Measurements from ENCODE around the gene PRKAG2. TPM values are rescaled to one million over a fixed set of nuclear protein-coding genes. Genes with fewer than 3 reads are reported as not detected.

Gene PRKAG2
- total RNA-seq, 3 donors from 2014 or later = 42.4 to 48.5 (median 46.6) TPM

DNA sequence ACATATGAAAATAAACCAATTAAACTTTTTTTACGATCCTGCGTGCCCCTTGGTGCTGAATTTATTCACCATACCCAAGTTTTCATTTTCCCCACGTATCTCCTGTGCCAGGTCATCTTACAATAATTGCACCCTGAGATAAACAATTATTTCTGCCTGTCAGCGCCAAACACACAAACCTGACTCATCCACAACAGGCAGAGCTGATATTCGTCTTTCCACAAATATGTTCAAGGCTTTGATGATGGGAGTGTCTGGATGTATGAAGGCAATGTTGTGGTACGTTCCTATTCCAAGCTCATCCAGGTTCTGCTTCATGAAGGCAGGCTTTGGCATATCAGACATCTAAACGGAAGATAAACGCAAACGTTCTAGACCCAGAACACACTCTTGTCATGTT is 311.4 kb downstream of the PRKAG2 start:
- H3K4me3 ChIP-seq = no peak overlapping the region
- H3K36me3 ChIP-seq (ENCODE audit: low read depth) = peaks cover 5% of the 10 kb centered on the region
- no peak for TF ChIP-seq CTCF (IDR thresholded peaks at IDR 0.05)
- DNase-seq (no peak), ATAC-seq (no peak)
- H3K4me1 ChIP-seq (ENCODE audit: low read depth) = no peaks in the 10 kb centered on the region
- intact Hi-C loops (cut with DNase I, micrococcal nuclease) = no loop called here
- no peaks in the 10 kb centered on the region for H3K9me3 ChIP-seq

DNA sequence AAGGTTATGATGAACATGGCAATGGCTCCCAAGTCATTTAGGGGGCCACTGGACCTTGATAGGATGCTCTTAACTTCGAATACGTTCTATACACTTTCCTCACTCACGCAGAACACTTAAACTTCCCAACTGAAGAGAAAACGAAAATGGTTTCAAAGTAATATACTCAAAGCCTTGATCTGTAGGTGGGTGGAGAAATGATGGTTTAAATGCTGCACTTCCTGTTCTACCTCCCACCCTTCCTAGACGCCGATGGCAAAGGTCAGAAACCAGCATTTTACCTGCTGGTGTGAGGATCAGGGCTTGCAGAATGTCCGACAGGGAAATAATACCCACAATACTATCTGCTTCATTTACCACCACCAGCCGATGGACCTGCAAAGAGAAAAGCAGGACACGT is 316.7 kb downstream of the PRKAG2 start:
- no peak for DNase-seq
- intact Hi-C loops (cut with DNase I, micrococcal nuclease) = no loop called here
- Histone ChIP-seq H3K4me3 (no peak overlapping the region), H3K4me1 (ENCODE audit: low read depth) (no peaks in the 10 kb centered on the region), H3K9me3 (no peaks in the 10 kb centered on the region), H3K36me3 (ENCODE audit: low read depth) (peaks cover 5% of the 10 kb centered on the region)
- no peak for ATAC-seq
- TF ChIP-seq CTCF (IDR thresholded peaks at IDR 0.05) = no peak

- Histone ChIP-seq H3K36me3 (ENCODE audit: low read depth) (peaks cover 5% of the 10 kb centered on the region), H3K9me3 (no peaks in the 10 kb centered on the region), H3K4me3 (no peak overlapping the region), H3K4me1 (ENCODE audit: low read depth) (no peaks in the 10 kb centered on the region)
- DNase-seq (no peak), ATAC-seq (no peak)
- intact Hi-C loops (cut with DNase I, micrococcal nuclease) = no loop called here
- no peak for TF ChIP-seq CTCF (IDR thresholded peaks at IDR 0.05)
Measured at GRCh38 chr7:151559557-151560183, 317.2 kb downstream of the PRKAG2 start.

GRCh38 chr7:151558575-151558974 is 318.3 kb downstream of the PRKAG2 start:
- H3K4me3 ChIP-seq = no peak overlapping the region
- peaks cover 4% of the 10 kb centered on the region for H3K36me3 ChIP-seq (ENCODE audit: low read depth)
- DNase-seq (no peak), ATAC-seq (no peak)
- intact Hi-C loops (cut with DNase I, micrococcal nuclease) = no loop called here
- H3K4me1 ChIP-seq (ENCODE audit: low read depth) = no peaks in the 10 kb centered on the region
- H3K9me3 ChIP-seq = no peaks in the 10 kb centered on the region
- no peak for TF ChIP-seq CTCF (IDR thresholded peaks at IDR 0.05)

GRCh38 chr7:151556592-151556991 is 320.3 kb downstream of the PRKAG2 start:
- no peak overlapping the region for H3K4me3 ChIP-seq
- DNase-seq (no peak), ATAC-seq (no peak)
- H3K9me3 ChIP-seq = no peaks in the 10 kb centered on the region
- intact Hi-C loops (cut with DNase I, micrococcal nuclease) = no loop called here
- no peak for TF ChIP-seq CTCF (IDR thresholded peaks at IDR 0.05)
- H3K36me3 ChIP-seq (ENCODE audit: low read depth) = no peaks in the 10 kb centered on the region
- no peaks in the 10 kb centered on the region for H3K4me1 ChIP-seq (ENCODE audit: low read depth)

- intact Hi-C loops (cut with DNase I, micrococcal nuclease) = no loop called here
- Histone ChIP-seq H3K36me3 (ENCODE audit: low read depth) (no peaks in the 10 kb centered on the region), H3K4me3 (no peak overlapping the region), H3K4me1 (ENCODE audit: low read depth) (no peaks in the 10 kb centered on the region), H3K9me3 (no peaks in the 10 kb centered on the region)
- DNase-seq (peak in 1 of 3 donors; percentile 46), ATAC-seq (no peak)
- TF ChIP-seq CTCF (IDR thresholded peaks at IDR 0.05) = no peak
Measured at GRCh38 chr7:151553356-151553755, 323.6 kb downstream of the PRKAG2 start.

All from mucosa of descending colon (tissue), 3 donors.